ENCODE results near the gene SLC4A3.

GRCh38 chr2:219636144-219636915 lies 8.9 kb downstream of the SLC4A3 start:
- no peak for TF ChIP-seq CTCF (tag by site-specific recombination; IDR thresholded peaks at IDR 0.05)
- TF ChIP-seq ZNF274 (IDR thresholded peaks at IDR 0.05; ENCODE audit: low read length): no peak
- TF ChIP-seq ZNF274 (tag by site-specific recombination; IDR thresholded peaks at IDR 0.05; ENCODE audit: borderline replicate concordance): no peak
- no peak for TF ChIP-seq ZNF175 (tag by site-specific recombination; IDR thresholded peaks at IDR 0.05)

Measured in HEK293 (cell line).